CD4-positive, alpha-beta T cell (primary cell): ENCODE data around the gene CDYL. TPM values are rescaled to one million over a fixed set of nuclear protein-coding genes. Genes with fewer than 3 reads are reported as not detected.

Experiments used
- ATAC-seq: fragments of 200-7000 bp; cut with Tn5 transposase; one replicate; pipeline ENCODE4 v1.10.0; 2022; ENCODE audit warnings: mild to moderate bottlenecking; ENCODE audit not compliant: poor library complexity
- CTCF ChIA-PET: fragments of 350-600 bp; sonication (Branson Sonifier 250); formaldehyde crosslinking; loops from one replicate; lab custom pipeline; 2021; ENCODE audit warnings: antibody characterized with exemption, inconsistent platforms; lab: Charles Lee
- POLR2A ChIA-PET: fragments of 350-600 bp; sonication (Branson Sonifier 250); formaldehyde crosslinking; loops from one replicate; lab custom pipeline; 2021; ENCODE audit warnings: antibody characterized with exemption, inconsistent platforms; lab: Charles Lee
- DNase-seq, 14 experiments: peaks; one replicate each; pipeline ENCODE4 v3.0.0-alpha.2; 2013 to 2020; ENCODE audit warnings: mixed read lengths in 2 of 14
- H3K27ac ChIP-seq, 2 donors: one replicate each; pipeline versions ENCODE4 v1.5.1 to v1.7.0; 2013; ENCODE audit warnings: low read length in 2 of 2, low read depth in 1 of 2, mild to moderate bottlenecking in 1 of 2
- H3K27me3 ChIP-seq, 2 experiments: 1 replicate in 1 of 2; 2 replicates in 1 of 2; pipeline versions ENCODE4 v1.6.1 to v1.7.0; 2013; ENCODE audit warnings: low read length in 2 of 2, control low read depth in 1 of 2, mild to moderate bottlenecking in 1 of 2, moderate library complexity in 1 of 2; ENCODE audit not compliant: insufficient read depth in 2 of 2, control insufficient read depth in 1 of 2
- H3K36me3 ChIP-seq: one replicate; pipeline ENCODE4 v1.6.1; 2013; ENCODE audit warnings: low read length, control low read depth; ENCODE audit not compliant: insufficient read depth
- H3K4me1 ChIP-seq: one replicate; pipeline ENCODE4 v1.6.1; 2013; ENCODE audit warnings: low read length, control low read depth; ENCODE audit not compliant: insufficient read depth
- H3K4me3 ChIP-seq: one replicate; pipeline ENCODE4 v1.5.1; 2013; ENCODE audit warnings: mild to moderate bottlenecking, low read length, moderate library complexity
- H3K9me3 ChIP-seq, 2 experiments: 1 replicate in 1 of 2; 2 replicates in 1 of 2; pipeline versions ENCODE4 v1.6.1 to v1.7.0; 2013; ENCODE audit warnings: low read length in 2 of 2, mild to moderate bottlenecking in 2 of 2, control low read depth in 1 of 2, moderate library complexity in 1 of 2; ENCODE audit not compliant: control insufficient read depth in 1 of 2, insufficient read depth in 1 of 2
- H3K27ac Mint-ChIP-seq: one replicate; pipeline ENCODE4 v1.8.0; 2020; ENCODE audit warnings: mixed read lengths
- H3K27me3 Mint-ChIP-seq: one replicate; pipeline ENCODE4 v1.8.0; 2021; ENCODE audit warnings: mixed read lengths
- H3K36me3 Mint-ChIP-seq: one replicate; pipeline ENCODE4 v1.8.0; 2021; ENCODE audit warnings: low read depth, mixed read lengths
- H3K4me1 Mint-ChIP-seq: one replicate; pipeline ENCODE4 v1.8.0; 2021; ENCODE audit warnings: low read depth, mixed read lengths
- H3K4me3 Mint-ChIP-seq: one replicate; pipeline ENCODE4 v1.8.0; 2020; ENCODE audit warnings: mild to moderate bottlenecking, mixed read lengths
- H3K9me3 Mint-ChIP-seq: one replicate; pipeline ENCODE4 v1.8.0; 2020; ENCODE audit warnings: mixed read lengths
- CTCF ChIP-seq: fragments of 200-600 bp; IDR thresholded peaks from one replicate; pipeline ENCODE4 v1.8.0; 2022; ENCODE audit warnings: antibody characterized with exemption, mild to moderate bottlenecking
- intact Hi-C, 2 experiments: fragments of 100-400 bp; cut with DNase I in 1 of 2; cut with micrococcal nuclease in 1 of 2; formaldehyde crosslinking; loops; one replicate each; pipeline versions ENCODE4 v1.15.1 to v1.9.0; 2023 to 2025; cut with DNase I, micrococcal nuclease
- total RNA-seq, 174 experiments: library from RNA in 2 of 174; stranded (reverse) in 2 of 174; gene quantifications; one replicate each; pipeline ENCODE4 v1.2.3 and lab custom pipeline; 2021 to 2026

CDYL gene
- total RNA-seq, 2 experiments from 2014 or later, result 23.8 to 23.9 TPM

GRCh38 chr6:4970739-4971395 is 194.7 kb downstream of the CDYL start:
- H3K4me1 Mint-ChIP-seq, result no peaks in the 10 kb centered on the region
- ChIA-PET POLR2A (no interaction called here), CTCF (no interaction called here)
- Histone ChIP-seq H3K4me1 (no peaks in the 10 kb centered on the region), H3K4me3 (no peak overlapping the region), H3K27ac (no peak overlapping the region), H3K9me3 (peaks cover 0 to 7% of the 10 kb centered on the region in 2 experiments), H3K27me3 (no peaks in the 10 kb centered on the region), H3K36me3 (no peaks in the 10 kb centered on the region)
- DNase-seq (no peak), ATAC-seq (no peak)
- intact Hi-C loops, result no loop called here
- no peaks in the 10 kb centered on the region for H3K36me3 Mint-ChIP-seq
- H3K27ac Mint-ChIP-seq, result no peak overlapping the region
- peaks cover 9% of the 10 kb centered on the region for H3K27me3 Mint-ChIP-seq
- TF ChIP-seq CTCF, result no peak
- no peaks in the 10 kb centered on the region for H3K9me3 Mint-ChIP-seq
- no peak overlapping the region for H3K4me3 Mint-ChIP-seq

GRCh38 chr6:4971851-4972250 is 195.6 kb downstream of the CDYL start:
- DNase-seq, result no peak
- no peaks in the 10 kb centered on the region for H3K4me1 ChIP-seq
- no peak for ATAC-seq
- H3K27me3 ChIP-seq, result no peaks in the 10 kb centered on the region
- no peaks in the 10 kb centered on the region for H3K36me3 ChIP-seq
- Mint-ChIP-seq H3K9me3 (peaks cover 2% of the 10 kb centered on the region), H3K4me3 (no peak overlapping the region), H3K36me3 (no peaks in the 10 kb centered on the region), H3K4me1 (no peaks in the 10 kb centered on the region), H3K27me3 (peaks cover 8% of the 10 kb centered on the region), H3K27ac (no peak overlapping the region)
- peaks cover 0 to 8% of the 10 kb centered on the region in 2 experiments for H3K9me3 ChIP-seq
- POLR2A ChIA-PET, result no interaction called here
- intact Hi-C loops, result no loop called here
- CTCF ChIA-PET, result no interaction called here
- H3K4me3 ChIP-seq, result no peak overlapping the region
- no peak overlapping the region for H3K27ac ChIP-seq
- TF ChIP-seq CTCF, result no peak

GRCh38 chr6:4972438-4972837 is 196.2 kb downstream of the CDYL start:
- POLR2A ChIA-PET, result no interaction called here
- no peak for DNase-seq
- peaks cover 0 to 8% of the 10 kb centered on the region in 2 experiments for H3K9me3 ChIP-seq
- no peak for ATAC-seq
- intact Hi-C loops, result no loop called here
- no peaks in the 10 kb centered on the region for H3K27me3 ChIP-seq
- Mint-ChIP-seq H3K9me3 (peaks cover 6% of the 10 kb centered on the region), H3K36me3 (no peaks in the 10 kb centered on the region), H3K4me1 (no peaks in the 10 kb centered on the region), H3K27ac (no peak overlapping the region), H3K4me3 (no peak overlapping the region), H3K27me3 (peaks cover 8% of the 10 kb centered on the region)
- no peaks in the 10 kb centered on the region for H3K36me3 ChIP-seq
- H3K27ac ChIP-seq, result no peak overlapping the region
- no peaks in the 10 kb centered on the region for H3K4me1 ChIP-seq
- TF ChIP-seq CTCF, result no peak
- no peak overlapping the region for H3K4me3 ChIP-seq
- CTCF ChIA-PET, result no interaction called here
